ENCODE measurements around the gene DNAH1. TPM values are rescaled to one million over a fixed set of nuclear protein-coding genes. Genes with fewer than 3 reads are reported as not detected.

The DNAH1 gene
- total and polyA plus RNA-seq, 2 experiments from 2014 or later = 4.0 to 4.2 TPM

- TF ChIP-seq EZH2phosphoT487 (IDR thresholded peaks at IDR 0.05; ENCODE audit: low read depth, severe bottlenecking, unreplicated experiment) (no peak), EZH2 (IDR thresholded peaks at IDR 0.05; ENCODE audit: borderline replicate concordance) (no peak), CTCF (IDR thresholded peaks at IDR 0.05; ENCODE audit: poor library complexity) (no peak)
- 88% methylated on average over 13 of the region's 13 CpGs for WGBS (ENCODE audit: low lambda C conversion rate, missing lambda C conversion rate)
- H3K27ac ChIP-seq = no peak overlapping the region
- H3K9me2 ChIP-seq (replicated peaks; ENCODE audit: insufficient read depth) = no peaks in the 10 kb centered on the region
- no peaks in the 10 kb centered on the region for H3K79me2 ChIP-seq
- no peaks in the 10 kb centered on the region for H4K20me1 ChIP-seq (ENCODE audit: insufficient read depth, poor library complexity, severe bottlenecking)
- H3K4me1 ChIP-seq (ENCODE audit: insufficient read depth) = no peaks in the 10 kb centered on the region
- no peaks in the 10 kb centered on the region for H3K27me3 ChIP-seq
- no peak overlapping the region for H3K4me3 ChIP-seq
- DNase-seq (ENCODE audit: low spot score) = no peak
- no peak overlapping the region for H3K4me2 ChIP-seq
- no peaks in the 10 kb centered on the region for H3K36me3 ChIP-seq (replicated peaks; ENCODE audit: insufficient read depth, low read depth)
- no peaks in the 10 kb centered on the region for H3K9me3 ChIP-seq (ENCODE audit: low read depth)
- H2AFZ ChIP-seq = no peak overlapping the region
Measured at GRCh38 chr3:52347716-52348635, 31.9 kb downstream of the DNAH1 start.

- H3K27me3 ChIP-seq = no peaks in the 10 kb centered on the region
- no peaks in the 10 kb centered on the region for H3K79me2 ChIP-seq
- no peaks in the 10 kb centered on the region for H3K36me3 ChIP-seq (replicated peaks; ENCODE audit: insufficient read depth, low read depth)
- H3K9me2 ChIP-seq (replicated peaks; ENCODE audit: insufficient read depth) = no peaks in the 10 kb centered on the region
- WGBS (ENCODE audit: low lambda C conversion rate, missing lambda C conversion rate) = 97% methylated on average over 10 of the region's 11 CpGs
- no peak overlapping the region for H3K4me3 ChIP-seq
- H3K27ac ChIP-seq = no peak overlapping the region
- TF ChIP-seq EZH2phosphoT487 (IDR thresholded peaks at IDR 0.05; ENCODE audit: low read depth, severe bottlenecking, unreplicated experiment) (no peak), EZH2 (IDR thresholded peaks at IDR 0.05; ENCODE audit: borderline replicate concordance) (no peak), CTCF (IDR thresholded peaks at IDR 0.05; ENCODE audit: poor library complexity) (no peak)
- no peaks in the 10 kb centered on the region for H3K4me1 ChIP-seq (ENCODE audit: insufficient read depth)
- no peak overlapping the region for H3K4me2 ChIP-seq
- H3K9me3 ChIP-seq (ENCODE audit: low read depth) = no peaks in the 10 kb centered on the region
- no peak overlapping the region for H2AFZ ChIP-seq
- no peak for DNase-seq (ENCODE audit: low spot score)
- H4K20me1 ChIP-seq (ENCODE audit: insufficient read depth, poor library complexity, severe bottlenecking) = no peaks in the 10 kb centered on the region
Measured at GRCh38 chr3:52349131-52349530, 33.0 kb downstream of the DNAH1 start.

- TF ChIP-seq CTCF (IDR thresholded peaks at IDR 0.05; ENCODE audit: poor library complexity) (no peak), EZH2phosphoT487 (IDR thresholded peaks at IDR 0.05; ENCODE audit: low read depth, severe bottlenecking, unreplicated experiment) (no peak), EZH2 (IDR thresholded peaks at IDR 0.05; ENCODE audit: borderline replicate concordance) (no peak)
Measured at GRCh38 chr3:52349611-52350395, 33.7 kb downstream of the DNAH1 start.

More at GRCh38 chr3:52349611-52350395, 33.7 kb downstream of the DNAH1 start:
- H3K27me3 ChIP-seq = no peaks in the 10 kb centered on the region
- no peaks in the 10 kb centered on the region for H3K79me2 ChIP-seq
- no peak overlapping the region for H3K4me2 ChIP-seq
- no peaks in the 10 kb centered on the region for H4K20me1 ChIP-seq (ENCODE audit: insufficient read depth, poor library complexity, severe bottlenecking)
- no peaks in the 10 kb centered on the region for H3K9me2 ChIP-seq (replicated peaks; ENCODE audit: insufficient read depth)
- no peak for DNase-seq (ENCODE audit: low spot score)
- no peaks in the 10 kb centered on the region for H3K9me3 ChIP-seq (ENCODE audit: low read depth)
- H3K4me1 ChIP-seq (ENCODE audit: insufficient read depth) = no peaks in the 10 kb centered on the region
- H3K36me3 ChIP-seq (replicated peaks; ENCODE audit: insufficient read depth, low read depth) = no peaks in the 10 kb centered on the region
- H2AFZ ChIP-seq = no peak overlapping the region
- no peak overlapping the region for H3K4me3 ChIP-seq
- 85% methylated on average over 19 of the region's 19 CpGs for WGBS (ENCODE audit: low lambda C conversion rate, missing lambda C conversion rate)
- no peak overlapping the region for H3K27ac ChIP-seq

Measured in hepatocyte (in vitro differentiated cells).